ENCODE measurements around the gene PLVAP.

GRCh38 chr19:17347877-17348276 lies 29.3 kb downstream of the PLVAP start:
- TF ChIP-seq POLR2A (IDR thresholded peaks at IDR 0.05) (no peak), CTCF (IDR thresholded peaks at IDR 0.05) (no peak)
